Measurements from ENCODE around the gene ATXN1. TPM values are rescaled to one million over a fixed set of nuclear protein-coding genes. Genes with fewer than 3 reads are reported as not detected.
"Not testable (repeated sequence)": the region's sequence is repeated elsewhere in the genome, so short reads cannot be mapped to it uniquely, and the experiment has no call there.

Gene ATXN1
- total and polyA plus RNA-seq, 2 donors from 2014 or later: 4.2 to 58.2 TPM

GRCh38 chr6:16633961-16634360 is 127.3 kb downstream of the ATXN1 start:
- no peak for TF ChIP-seq CTCF (IDR thresholded peaks at IDR 0.05; ENCODE audit: borderline replicate concordance, extremely low read depth, insufficient read depth)
- H3K27me3 ChIP-seq (ENCODE audit: control insufficient read depth, insufficient read depth, low read length): no peaks in the 10 kb centered on the region
- no peak overlapping the region for H3K4me3 ChIP-seq (ENCODE audit: low read length in 3 of 3)
- H3K27ac ChIP-seq (ENCODE audit: low read depth in 2 of 2, low read length in 2 of 2): no peak overlapping the region
- H3K9ac ChIP-seq (ENCODE audit: low read length in 3 of 3): no peak overlapping the region
- no peaks in the 10 kb centered on the region for H3K9me3 ChIP-seq (ENCODE audit: control insufficient read depth in 2 of 3, insufficient read depth in 1 of 3, low read length in 3 of 3)
- intact Hi-C loops (cut with DNase I): no loop called here
- FAIRE-seq (no peak), DNase-seq (no peak)
- H3K36me3 ChIP-seq (ENCODE audit: control insufficient read depth in 2 of 3, insufficient read depth in 3 of 3, low read length in 3 of 3): no peaks in the 10 kb centered on the region
- H3K4me1 ChIP-seq (ENCODE audit: control insufficient read depth in 2 of 3, insufficient read depth in 2 of 3, low read depth in 1 of 3, low read length in 3 of 3): no peaks in the 10 kb centered on the region

GRCh38 chr6:16633465-16633864 is 127.8 kb downstream of the ATXN1 start:
- Histone ChIP-seq H3K27me3 (ENCODE audit: control insufficient read depth, insufficient read depth, low read length) (no peaks in the 10 kb centered on the region), H3K27ac (ENCODE audit: low read depth in 2 of 2, low read length in 2 of 2) (no peak overlapping the region), H3K9me3 (ENCODE audit: control insufficient read depth in 2 of 3, insufficient read depth in 1 of 3, low read length in 3 of 3) (no peaks in the 10 kb centered on the region), H3K9ac (ENCODE audit: low read length in 3 of 3) (no peak overlapping the region), H3K4me3 (ENCODE audit: low read length in 3 of 3) (no peak overlapping the region), H3K36me3 (ENCODE audit: control insufficient read depth in 2 of 3, insufficient read depth in 3 of 3, low read length in 3 of 3) (no peaks in the 10 kb centered on the region), H3K4me1 (ENCODE audit: control insufficient read depth in 2 of 3, insufficient read depth in 2 of 3, low read depth in 1 of 3, low read length in 3 of 3) (no peaks in the 10 kb centered on the region)
- FAIRE-seq (no peak), DNase-seq (no peak)
- intact Hi-C loops (cut with DNase I): no loop called here
- TF ChIP-seq CTCF (IDR thresholded peaks at IDR 0.05; ENCODE audit: borderline replicate concordance, extremely low read depth, insufficient read depth): no peak

GRCh38 chr6:16632101-16632500 is 129.2 kb downstream of the ATXN1 start:
- H3K36me3 ChIP-seq (ENCODE audit: control insufficient read depth in 2 of 3, insufficient read depth in 3 of 3, low read length in 3 of 3): no peaks in the 10 kb centered on the region
- FAIRE-seq (no peak), DNase-seq (no peak)
- H3K9me3 ChIP-seq (ENCODE audit: control insufficient read depth in 2 of 3, insufficient read depth in 1 of 3, low read length in 3 of 3): no peaks in the 10 kb centered on the region
- no peak overlapping the region for H3K4me3 ChIP-seq (ENCODE audit: low read length in 3 of 3)
- intact Hi-C loops (cut with DNase I): no loop called here
- no peak overlapping the region for H3K9ac ChIP-seq (ENCODE audit: low read length in 3 of 3)
- no peaks in the 10 kb centered on the region for H3K27me3 ChIP-seq (ENCODE audit: control insufficient read depth, insufficient read depth, low read length)
- no peak overlapping the region for H3K27ac ChIP-seq (ENCODE audit: low read depth in 2 of 2, low read length in 2 of 2)
- no peak for TF ChIP-seq CTCF (IDR thresholded peaks at IDR 0.05; ENCODE audit: borderline replicate concordance, extremely low read depth, insufficient read depth)
- H3K4me1 ChIP-seq (ENCODE audit: control insufficient read depth in 2 of 3, insufficient read depth in 2 of 3, low read depth in 1 of 3, low read length in 3 of 3): no peaks in the 10 kb centered on the region

- no peak for FAIRE-seq
- intact Hi-C loops (cut with DNase I): no loop called here
- no peaks in the 10 kb centered on the region for H3K4me1 ChIP-seq (ENCODE audit: control insufficient read depth in 2 of 3, insufficient read depth in 2 of 3, low read depth in 1 of 3, low read length in 3 of 3)
- H3K27ac ChIP-seq (ENCODE audit: low read depth in 2 of 2, low read length in 2 of 2): no peak overlapping the region
- DNase-seq: no peak
- no peak for TF ChIP-seq CTCF (IDR thresholded peaks at IDR 0.05; ENCODE audit: borderline replicate concordance, extremely low read depth, insufficient read depth)
- no peaks in the 10 kb centered on the region for H3K27me3 ChIP-seq (ENCODE audit: control insufficient read depth, insufficient read depth, low read length)
- H3K9ac ChIP-seq (ENCODE audit: low read length in 3 of 3): no peak overlapping the region
- no peaks in the 10 kb centered on the region for H3K36me3 ChIP-seq (ENCODE audit: control insufficient read depth in 2 of 3, insufficient read depth in 3 of 3, low read length in 3 of 3)
- no peaks in the 10 kb centered on the region for H3K9me3 ChIP-seq (ENCODE audit: control insufficient read depth in 2 of 3, insufficient read depth in 1 of 3, low read length in 3 of 3)
- no peak overlapping the region for H3K4me3 ChIP-seq (ENCODE audit: low read length in 3 of 3)
Observed at GRCh38 chr6:16630026-16630643, 131.1 kb downstream of the ATXN1 start.

GRCh38 chr6:16628580-16628979 is 132.7 kb downstream of the ATXN1 start:
- not testable (repeated sequence) for H3K27ac ChIP-seq (ENCODE audit: low read depth in 2 of 2, low read length in 2 of 2); DNase-seq

More at GRCh38 chr6:16628580-16628979, 132.7 kb downstream of the ATXN1 start:
- intact Hi-C loops (cut with DNase I); H3K9me3 ChIP-seq (ENCODE audit: control insufficient read depth in 2 of 3, insufficient read depth in 1 of 3, low read length in 3 of 3); FAIRE-seq; H3K36me3 ChIP-seq (ENCODE audit: control insufficient read depth in 2 of 3, insufficient read depth in 3 of 3, low read length in 3 of 3); H3K4me3 ChIP-seq (ENCODE audit: low read length in 3 of 3); H3K9ac ChIP-seq (ENCODE audit: low read length in 3 of 3); H3K4me1 ChIP-seq (ENCODE audit: control insufficient read depth in 2 of 3, insufficient read depth in 2 of 3, low read depth in 1 of 3, low read length in 3 of 3); H3K27me3 ChIP-seq (ENCODE audit: control insufficient read depth, insufficient read depth, low read length): not testable (repeated sequence)
